BLaER1 (cell line): ENCODE measurements around the gene GPR62.

ENCODE experiments used
- H3K27ac ChIP-seq: shearing (Covaris generic); formaldehyde crosslinking; 2 replicates; pipeline ENCODE4 v1.8.1; 2022
- H3K27me3 ChIP-seq: shearing (Covaris generic); formaldehyde crosslinking; 2 replicates; pipeline ENCODE4 v1.8.1; 2022
- H3K36me3 ChIP-seq: shearing (Covaris generic); formaldehyde crosslinking; 2 replicates; pipeline ENCODE4 v1.8.1; 2022
- H3K4me1 ChIP-seq: shearing (Covaris generic); formaldehyde crosslinking; 2 replicates; pipeline ENCODE4 v1.8.1; 2022
- H3K4me2 ChIP-seq: shearing (Covaris generic); formaldehyde crosslinking; 2 replicates; pipeline ENCODE4 v1.8.1; 2022
- H3K4me3 ChIP-seq: shearing (Covaris generic); formaldehyde crosslinking; 2 replicates; pipeline ENCODE4 v1.8.1; 2022
- H3K9ac ChIP-seq: shearing (Covaris generic); formaldehyde crosslinking; 2 replicates; pipeline ENCODE4 v1.8.1; 2022
- H3K9me3 ChIP-seq: shearing (Covaris generic); formaldehyde crosslinking; 2 replicates; pipeline ENCODE4 v1.8.1; 2022
- H4K20me1 ChIP-seq: shearing (Covaris generic); formaldehyde crosslinking; 2 replicates; pipeline ENCODE4 v1.8.1; 2022
- Cebpa-rat ChIP-seq: shearing (Covaris generic); IDR thresholded peaks from 2 replicates; pipeline ENCODE4 v1.8.1; 2022

The GPR62 gene

GRCh38 chr3:51954713-51955112, 468 bp upstream of the GPR62 start:
- Histone ChIP-seq H3K27me3 (peaks cover 50% of the 10 kb centered on the region), H3K4me1 (peaks cover 29% of the 10 kb centered on the region), H3K36me3 (peaks cover 32% of the 10 kb centered on the region), H4K20me1 (peaks cover 33% of the 10 kb centered on the region), H3K9me3 (no peaks in the 10 kb centered on the region), H3K4me3 (no peak overlapping the region), H3K4me2 (0 out of 2 replicates have a peak overlapping the region, but pooled peaks have one; percentile 64), H3K27ac (no peak overlapping the region), H3K9ac (no peak overlapping the region)
- no peak for TF ChIP-seq Cebpa-rat

- peaks cover 46% of the 10 kb centered on the region for H3K36me3 ChIP-seq
- peaks cover 29% of the 10 kb centered on the region for H3K4me1 ChIP-seq
- no peak overlapping the region for H3K9ac ChIP-seq
- peak overlapping the region; percentile 27 for H3K4me3 ChIP-seq
- peak overlapping the region; percentile 64 for H3K4me2 ChIP-seq
- no peaks in the 10 kb centered on the region for H3K9me3 ChIP-seq
- H3K27ac ChIP-seq = no peak overlapping the region
- no peak for TF ChIP-seq Cebpa-rat
- H3K27me3 ChIP-seq = peaks cover 50% of the 10 kb centered on the region
- peaks cover 41% of the 10 kb centered on the region for H4K20me1 ChIP-seq
These were observed 951 bp downstream of the GPR62 start for GRCh38 chr3:51955893-51956770.

DNA sequence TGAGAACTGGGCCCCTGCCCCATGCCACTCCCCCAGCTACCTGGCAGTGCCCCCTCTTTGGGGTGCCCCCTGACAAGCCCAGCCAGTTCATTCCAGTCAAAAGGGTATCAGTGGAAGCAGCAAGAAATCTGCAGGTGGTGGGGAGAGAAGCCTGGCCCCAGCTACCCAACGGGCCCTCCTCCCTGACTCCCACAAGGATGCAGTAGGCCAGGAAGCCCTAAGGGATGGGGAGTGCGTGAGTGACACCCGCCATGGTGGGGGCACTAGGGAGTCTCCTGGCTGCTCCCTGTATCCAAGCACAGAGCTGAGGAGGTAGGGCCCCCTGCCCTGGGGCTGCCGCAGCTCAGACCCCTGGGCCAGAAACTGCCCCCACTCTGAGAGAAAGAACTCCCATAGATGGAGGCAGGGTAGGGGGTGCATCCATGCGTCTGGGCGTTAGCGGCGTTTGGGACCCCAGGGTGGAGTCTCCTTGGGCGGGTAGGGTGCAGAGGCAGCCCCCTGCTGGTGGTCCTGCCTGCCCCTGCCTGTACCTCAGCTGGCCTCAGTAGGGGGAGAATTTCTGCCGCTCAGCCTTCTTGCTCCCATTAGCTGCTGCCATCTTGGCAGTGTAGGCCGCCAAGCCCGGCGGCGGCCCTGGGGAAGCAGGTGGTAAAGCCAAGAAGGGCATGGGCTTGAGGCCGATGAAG, 2.5 kb downstream of the GPR62 start:
- Histone ChIP-seq H4K20me1 (peaks cover 56% of the 10 kb centered on the region), H3K9me3 (no peaks in the 10 kb centered on the region), H3K4me3 (no peak overlapping the region), H3K9ac (no peak overlapping the region), H3K4me1 (peaks cover 35% of the 10 kb centered on the region), H3K27me3 (peaks cover 50% of the 10 kb centered on the region), H3K27ac (no peak overlapping the region), H3K36me3 (peaks cover 54% of the 10 kb centered on the region), H3K4me2 (no peak overlapping the region)
- no peak for TF ChIP-seq Cebpa-rat

DNA sequence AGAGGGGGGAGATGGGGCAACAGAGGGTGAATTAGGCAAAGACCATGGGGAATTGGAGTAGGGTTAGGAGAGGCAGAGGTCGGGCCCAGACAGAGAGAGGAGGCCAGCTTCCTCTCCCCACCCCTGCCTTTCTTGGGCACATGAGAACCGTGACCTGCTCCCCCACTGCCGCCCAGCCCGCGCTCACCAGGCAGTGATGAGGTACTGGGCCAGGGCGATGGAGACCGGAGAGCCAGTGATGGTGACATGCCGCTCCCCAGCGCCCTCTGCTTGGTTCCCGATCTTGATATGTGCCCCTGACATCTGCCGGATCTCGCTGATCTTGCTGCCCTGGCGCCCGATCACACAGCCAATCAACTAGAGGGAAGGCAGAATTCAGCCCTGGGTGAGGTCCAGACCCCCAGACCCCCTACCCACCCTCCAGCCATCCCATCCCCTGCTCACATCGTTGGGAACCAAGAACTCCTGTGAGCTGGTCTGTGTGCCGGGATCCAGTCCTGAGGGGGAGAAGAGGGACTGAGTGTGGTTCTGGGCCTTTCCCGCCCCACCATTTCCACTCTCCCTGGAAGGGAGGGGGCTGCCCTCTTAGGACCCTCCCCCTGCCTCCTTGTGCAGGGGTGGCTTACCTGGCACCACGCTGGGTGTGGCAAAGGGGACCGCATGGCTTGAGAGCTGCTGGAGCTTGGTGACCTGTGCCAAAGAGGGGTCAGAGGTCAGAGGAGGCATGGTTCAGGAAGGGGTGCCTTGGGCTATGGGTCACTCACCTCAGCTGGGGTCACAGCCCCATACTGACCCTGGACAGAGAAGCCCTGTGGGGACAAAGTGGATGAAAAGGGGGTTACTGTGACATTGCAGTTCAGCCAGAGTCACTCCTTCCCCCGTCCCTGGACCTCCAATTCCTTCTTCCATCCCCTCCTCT, 3.7 kb downstream of the GPR62 start:
- Histone ChIP-seq H3K27me3 (peaks cover 40% of the 10 kb centered on the region), H3K27ac (no peak overlapping the region), H3K9ac (no peak overlapping the region), H4K20me1 (peaks cover 68% of the 10 kb centered on the region), H3K9me3 (no peaks in the 10 kb centered on the region), H3K36me3 (peaks cover 58% of the 10 kb centered on the region), H3K4me2 (no peak overlapping the region), H3K4me1 (peaks cover 46% of the 10 kb centered on the region), H3K4me3 (no peak overlapping the region)
- TF ChIP-seq Cebpa-rat = no peak

- peaks cover 49% of the 10 kb centered on the region for H3K4me1 ChIP-seq
- no peak for TF ChIP-seq Cebpa-rat
- peaks cover 76% of the 10 kb centered on the region for H4K20me1 ChIP-seq
These were observed 4.5 kb downstream of the GPR62 start for GRCh38 chr3:51959651-51960050.

GRCh38 chr3:51960386-51960785, 5.2 kb downstream of the GPR62 start:
- Histone ChIP-seq H3K9me3 (no peaks in the 10 kb centered on the region), H3K36me3 (peaks cover 58% of the 10 kb centered on the region), H3K9ac (no peak overlapping the region), H3K4me3 (no peak overlapping the region), H3K27me3 (peaks cover 25% of the 10 kb centered on the region), H3K4me2 (no peak overlapping the region), H4K20me1 (peaks cover 74% of the 10 kb centered on the region), H3K27ac (no peak overlapping the region), H3K4me1 (peaks cover 49% of the 10 kb centered on the region)
- no peak for TF ChIP-seq Cebpa-rat

More at GRCh38 chr3:51959651-51960050, 4.5 kb downstream of the GPR62 start:
- H3K27me3 ChIP-seq = peaks cover 32% of the 10 kb centered on the region
- no peak overlapping the region for H3K4me2 ChIP-seq
- H3K9ac ChIP-seq = no peak overlapping the region
- no peak overlapping the region for H3K4me3 ChIP-seq
- H3K36me3 ChIP-seq = peaks cover 58% of the 10 kb centered on the region
- H3K9me3 ChIP-seq = no peaks in the 10 kb centered on the region
- no peak overlapping the region for H3K27ac ChIP-seq

DNA sequence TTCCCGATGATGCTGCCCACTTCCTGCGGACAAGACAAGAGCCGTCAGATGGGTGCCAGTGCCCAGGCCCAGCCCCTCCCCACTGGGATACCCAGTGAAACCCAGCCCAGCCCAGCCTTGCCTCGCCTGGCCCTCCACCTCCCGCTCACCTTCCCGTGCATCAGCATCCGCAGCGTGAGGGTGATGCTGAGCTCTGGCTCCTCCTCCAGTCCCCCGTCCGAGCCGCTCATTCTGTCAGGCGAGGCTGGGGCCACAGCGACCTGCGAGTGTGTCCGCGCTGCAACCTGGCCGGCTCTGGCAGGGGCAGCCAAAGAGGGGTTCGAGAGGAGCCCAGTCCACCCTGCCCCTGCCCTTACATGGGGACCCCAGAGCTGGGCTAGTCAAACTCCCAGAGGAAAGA, 5.8 kb downstream of the GPR62 start:
- H3K27ac ChIP-seq = no peak overlapping the region

GRCh38 chr3:51961602-51962569, 6.7 kb downstream of the GPR62 start:
- no peaks in the 10 kb centered on the region for H3K9me3 ChIP-seq
- H3K27me3 ChIP-seq = peaks cover 10% of the 10 kb centered on the region
- H3K36me3 ChIP-seq = peaks cover 54% of the 10 kb centered on the region
- no peak for TF ChIP-seq Cebpa-rat
- H3K27ac ChIP-seq = no peak overlapping the region
- H3K4me2 ChIP-seq = no peak overlapping the region
- H4K20me1 ChIP-seq = peaks cover 59% of the 10 kb centered on the region
- H3K4me1 ChIP-seq = peaks cover 49% of the 10 kb centered on the region
- H3K4me3 ChIP-seq = no peak overlapping the region
- no peak overlapping the region for H3K9ac ChIP-seq

More for the DNA sequence above, 5.8 kb downstream of the GPR62 start:
- Histone ChIP-seq H3K4me3 (no peak overlapping the region), H3K9me3 (no peaks in the 10 kb centered on the region), H3K27me3 (peaks cover 18% of the 10 kb centered on the region), H3K4me2 (no peak overlapping the region), H3K36me3 (peaks cover 58% of the 10 kb centered on the region), H3K9ac (no peak overlapping the region), H4K20me1 (peaks cover 68% of the 10 kb centered on the region), H3K4me1 (peaks cover 49% of the 10 kb centered on the region)
- no peak for TF ChIP-seq Cebpa-rat
